GM12892 (cell line): ENCODE data around the gene CIBAR2.

ENCODE experiments used
- DNase-seq: peaks from one replicate; pipeline ENCODE4 v3.0.0; 2011; ENCODE audit not compliant: insufficient read length
- FAIRE-seq: peaks from 2 replicates; lab custom pipeline; 2011; peaks lifted over from hg19 to GRCh38; lab: Jason Lieb, UNC
- POLR2A ChIP-seq: IDR thresholded peaks from 2 replicates; pipeline ENCODE4 v1.6.1; 2011; ENCODE audit warnings: low read depth, low read length, control low read depth
- POLR2AphosphoS5 ChIP-seq: IDR thresholded peaks from 2 replicates; pipeline ENCODE4 v1.6.1; 2011; ENCODE audit warnings: low read depth, low read length, control low read depth
- TAF1 ChIP-seq: IDR thresholded peaks from 2 replicates; pipeline ENCODE4 v1.6.1; 2011; ENCODE audit warnings: low read depth, mild to moderate bottlenecking, control low read depth, low read length, borderline replicate concordance

CIBAR2 gene

GRCh38 chr16:85075236-85075924 lies 36.9 kb downstream of the CIBAR2 start:
- FAIRE-seq (no peak), DNase-seq (no peak)
- no peak for TF ChIP-seq POLR2AphosphoS5
- TF ChIP-seq TAF1, result no peak
- no peak for TF ChIP-seq POLR2A

- TF ChIP-seq POLR2A (no peak), TAF1 (no peak), POLR2AphosphoS5 (no peak)
- DNase-seq (no peak), FAIRE-seq (no peak)
Measured at GRCh38 chr16:85074225-85074914, 37.9 kb downstream of the CIBAR2 start.

- FAIRE-seq (no peak), DNase-seq (no peak)
- TF ChIP-seq POLR2A (no peak), POLR2AphosphoS5 (no peak), TAF1 (no peak)
Measured at GRCh38 chr16:85072947-85073346, 39.3 kb downstream of the CIBAR2 start.

- FAIRE-seq (no peak), DNase-seq (no peak)
- TF ChIP-seq POLR2A, result no peak
- TF ChIP-seq TAF1, result no peak
- no peak for TF ChIP-seq POLR2AphosphoS5
Measured at GRCh38 chr16:85072076-85072860, 40.0 kb downstream of the CIBAR2 start.

- no peak for TF ChIP-seq TAF1
- TF ChIP-seq POLR2A, result no peak
- TF ChIP-seq POLR2AphosphoS5, result no peak
- DNase-seq (no peak), FAIRE-seq (no peak)
Measured at GRCh38 chr16:85069171-85069570, 43.1 kb downstream of the CIBAR2 start.

- TF ChIP-seq TAF1, result no peak
- no peak for TF ChIP-seq POLR2A
- no peak for TF ChIP-seq POLR2AphosphoS5
- FAIRE-seq (no peak), DNase-seq (no peak)
Measured at GRCh38 chr16:85068746-85069145, 43.5 kb downstream of the CIBAR2 start.

- TF ChIP-seq POLR2AphosphoS5, result no peak
- no peak for TF ChIP-seq TAF1
- TF ChIP-seq POLR2A, result no peak
- FAIRE-seq, result no peak
Measured at GRCh38 chr16:85067426-85067825, 44.8 kb downstream of the CIBAR2 start.

GRCh38 chr16:85067024-85067423 lies 45.2 kb downstream of the CIBAR2 start:
- DNase-seq (no peak), FAIRE-seq (no peak)
- TF ChIP-seq TAF1, result no peak
- no peak for TF ChIP-seq POLR2AphosphoS5
- TF ChIP-seq POLR2A, result no peak

More at GRCh38 chr16:85067426-85067825, 44.8 kb downstream of the CIBAR2 start:
- DNase-seq, result no peak

GRCh38 chr16:85066346-85066885 lies 45.9 kb downstream of the CIBAR2 start:
- DNase-seq, result no peak
- TF ChIP-seq TAF1 (no peak), POLR2A (no peak), POLR2AphosphoS5 (no peak)
- no peak for FAIRE-seq

GRCh38 chr16:85065099-85065498 lies 47.2 kb downstream of the CIBAR2 start:
- FAIRE-seq, result no peak
- DNase-seq, result no peak
- TF ChIP-seq TAF1, result no peak
- TF ChIP-seq POLR2AphosphoS5, result no peak
- TF ChIP-seq POLR2A, result no peak

- no peak for TF ChIP-seq TAF1
- no peak for FAIRE-seq
- no peak for DNase-seq
Measured at GRCh38 chr16:85064186-85064585, 48.1 kb downstream of the CIBAR2 start.
